Mucosa of gallbladder (tissue), 1 donor: ENCODE data around the gene GLIS1. TPM values are rescaled to one million over a fixed set of nuclear protein-coding genes. Genes with fewer than 3 reads are reported as not detected.

ENCODE experiments used
- DNase-seq: peaks from one replicate; pipeline ENCODE4 v3.0.0-alpha.2; 2020; ENCODE audit warnings: low spot score
- total RNA-seq: library from RNA; stranded (reverse); gene quantifications from one replicate; pipeline ENCODE4 v1.2.1, GENCODE V29; 2021
- donor health status: DM: no; HTN: no; CAD: no.

Gene GLIS1
- total RNA-seq, 1 donor from 2014 or later = 0.17 TPM

DNA sequence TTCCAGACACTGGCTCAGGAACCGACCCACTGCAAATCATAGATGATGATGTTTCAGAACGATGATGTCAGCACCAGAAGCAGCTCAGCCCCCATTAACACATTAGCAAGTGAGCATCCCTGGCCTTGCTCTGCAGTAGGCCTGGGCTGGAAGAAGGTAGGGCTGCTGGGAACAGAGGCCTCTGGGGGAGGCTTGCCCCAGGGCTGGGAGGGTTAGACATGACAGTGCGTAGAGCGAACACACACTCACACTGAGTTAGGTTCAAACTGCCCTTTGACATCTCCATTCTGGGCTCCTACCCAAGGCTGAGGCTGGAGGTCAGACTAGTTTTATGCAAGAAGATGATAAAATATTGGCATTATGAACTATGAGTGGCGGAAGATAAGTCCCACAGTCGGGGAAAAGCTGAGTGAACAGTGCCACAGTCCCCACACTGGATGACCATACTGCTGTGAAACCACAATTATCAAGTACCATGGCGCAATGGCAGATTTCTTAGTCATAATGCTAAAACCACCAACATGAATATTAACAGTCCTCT is 188.7 kb downstream of the GLIS1 start:
- DNase-seq = no peak

GRCh38 chr1:53549781-53550180 is 189.2 kb downstream of the GLIS1 start:
- DNase-seq = no peak

- DNase-seq = no peak
Observed at GRCh38 chr1:53549287-53549686, 189.7 kb downstream of the GLIS1 start.

GRCh38 chr1:53548031-53548491 is 190.9 kb downstream of the GLIS1 start:
- no peak for DNase-seq

DNA sequence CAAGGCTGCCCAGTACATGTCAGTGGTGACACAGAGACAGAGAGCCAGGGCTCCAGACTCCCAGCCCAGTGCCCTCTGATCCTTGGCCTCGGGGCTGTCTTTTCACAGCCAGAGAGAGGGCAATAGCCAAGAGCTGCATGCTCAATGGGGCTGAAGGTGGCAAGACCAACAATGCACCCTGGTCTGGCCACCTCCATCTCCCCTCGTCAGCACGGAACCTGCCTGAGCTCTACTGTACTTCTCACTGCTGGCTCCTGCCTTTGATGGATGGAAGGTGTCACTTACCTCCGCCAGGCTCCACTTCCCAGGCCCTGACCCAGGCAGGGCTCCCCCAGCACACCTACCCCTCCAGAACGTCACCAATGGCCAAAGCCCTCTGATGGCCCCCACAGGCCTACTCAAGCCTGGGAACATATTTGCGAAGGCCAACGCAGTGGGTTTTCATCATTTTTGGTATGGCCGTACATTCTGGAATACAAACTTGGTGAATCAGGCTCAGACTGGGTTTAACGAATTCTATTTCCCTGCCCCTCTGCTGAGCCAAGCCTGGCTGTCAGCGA is 191.7 kb downstream of the GLIS1 start:
- DNase-seq = no peak

- no peak for DNase-seq
Observed at GRCh38 chr1:53546409-53547155, 192.4 kb downstream of the GLIS1 start.

DNA sequence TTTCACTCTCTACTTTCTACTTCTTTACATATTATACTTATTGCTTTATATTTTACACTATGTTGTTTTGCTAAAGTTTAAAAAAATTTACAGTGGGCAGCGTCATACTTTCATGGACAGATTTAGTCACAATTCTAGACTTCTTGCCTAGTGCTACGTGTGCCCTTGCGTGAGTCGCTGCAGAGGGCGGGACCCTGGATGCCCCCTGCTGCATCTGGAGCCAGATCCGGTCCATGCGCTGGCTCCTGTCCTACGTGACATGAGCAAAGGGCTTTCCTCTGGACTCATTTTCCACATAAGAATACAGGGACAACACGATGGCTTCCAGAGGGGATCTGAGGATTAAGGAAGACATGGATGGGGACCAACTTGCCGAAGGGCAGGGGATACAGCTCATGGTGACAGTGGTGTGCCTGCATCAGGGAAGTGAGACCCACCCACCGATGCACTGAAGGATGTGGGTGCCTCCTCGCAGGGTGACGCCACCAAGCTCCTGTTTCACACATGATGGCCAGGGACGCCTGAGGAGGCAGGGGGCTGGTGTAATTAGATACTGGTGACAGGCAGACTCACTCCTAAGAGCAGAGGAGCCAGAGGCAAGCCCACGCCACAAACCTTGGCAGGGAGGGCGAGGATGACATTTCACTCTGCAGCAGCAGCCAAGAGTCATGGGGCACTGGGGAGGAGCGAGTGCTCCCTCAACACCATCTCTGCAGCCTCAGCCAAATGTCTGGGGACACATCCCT is 193.1 kb downstream of the GLIS1 start:
- no peak for DNase-seq

- no peak for DNase-seq
Observed at GRCh38 chr1:53544728-53545515, 194.0 kb downstream of the GLIS1 start.

DNA sequence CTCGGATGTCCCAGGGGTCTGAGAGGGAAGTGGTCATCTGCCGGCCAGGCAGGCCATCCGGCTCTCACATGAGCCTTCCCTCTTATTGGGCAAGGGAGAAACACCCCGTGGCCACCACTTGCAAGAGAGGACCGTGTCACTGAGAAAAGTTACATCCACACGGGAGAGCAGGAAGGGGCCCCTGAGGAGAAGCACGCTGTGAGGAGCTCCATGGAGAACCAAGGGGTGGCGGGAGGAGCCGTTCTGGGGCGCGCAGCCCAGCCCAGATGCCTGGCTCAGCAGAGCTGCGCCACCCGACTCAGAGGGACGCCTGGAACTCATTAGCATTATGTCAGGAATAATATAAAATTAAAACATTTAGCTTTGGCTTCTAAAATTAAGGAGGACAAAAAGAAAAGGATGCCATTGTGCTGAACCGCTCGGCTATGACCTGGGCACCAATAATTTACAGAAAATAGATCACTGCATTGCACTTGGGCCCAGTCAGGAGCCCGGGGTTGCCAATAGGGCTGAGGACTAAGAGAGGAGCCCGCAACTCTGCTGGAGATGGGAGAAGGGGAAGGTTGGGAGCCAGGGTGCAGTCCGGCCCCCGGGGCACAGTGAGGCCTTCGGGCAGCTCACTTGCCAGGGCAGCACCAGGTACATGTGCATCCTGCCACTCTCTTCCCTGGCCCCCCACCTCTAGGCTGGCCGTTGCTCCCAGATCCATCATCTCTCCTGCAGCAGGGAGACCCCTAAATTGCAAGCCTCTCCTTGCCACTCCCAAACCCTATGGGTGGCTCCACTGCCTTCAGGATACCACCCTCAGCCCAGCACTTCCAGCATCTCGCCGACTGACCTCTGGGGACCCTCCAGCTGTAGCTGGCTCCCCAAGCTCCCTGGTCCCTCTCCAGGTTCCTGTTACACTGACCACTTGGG is 194.9 kb downstream of the GLIS1 start:
- no peak for DNase-seq

DNA sequence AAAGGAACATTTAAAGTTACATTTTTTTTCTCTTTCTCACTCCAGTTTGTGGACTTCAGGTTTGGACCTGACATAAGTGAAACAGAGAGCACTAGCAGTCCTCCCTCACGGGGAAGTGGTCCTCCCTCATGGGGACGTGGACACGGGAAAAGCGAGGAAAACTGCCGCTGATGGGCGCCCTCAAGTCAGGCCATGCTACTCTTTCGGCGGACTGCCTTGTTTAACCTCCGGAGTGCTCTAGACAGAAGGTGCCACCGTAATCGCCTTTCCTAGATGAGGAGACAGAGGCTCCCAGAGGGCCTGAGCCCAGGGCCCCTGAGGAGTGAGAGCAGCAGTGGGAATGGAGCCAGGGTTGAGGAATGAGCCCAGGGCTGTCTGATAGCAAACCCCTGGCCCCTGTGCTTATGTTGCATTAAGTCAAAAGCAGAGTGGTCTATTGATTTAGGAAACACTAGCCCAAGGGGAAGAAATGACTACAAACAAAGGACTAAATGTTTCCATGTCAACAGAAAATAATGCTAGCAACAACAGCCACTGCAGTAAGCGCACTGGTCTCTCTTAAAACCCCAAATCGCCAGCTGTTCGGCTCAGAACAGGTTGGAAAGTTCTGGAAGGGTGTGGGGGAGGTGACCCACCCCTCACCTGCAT is 195.7 kb downstream of the GLIS1 start:
- DNase-seq = no peak

GRCh38 chr1:53542551-53542950 is 196.4 kb downstream of the GLIS1 start:
- DNase-seq = no peak

- no peak for DNase-seq
Observed at GRCh38 chr1:53541761-53542550, 197.0 kb downstream of the GLIS1 start.

DNA sequence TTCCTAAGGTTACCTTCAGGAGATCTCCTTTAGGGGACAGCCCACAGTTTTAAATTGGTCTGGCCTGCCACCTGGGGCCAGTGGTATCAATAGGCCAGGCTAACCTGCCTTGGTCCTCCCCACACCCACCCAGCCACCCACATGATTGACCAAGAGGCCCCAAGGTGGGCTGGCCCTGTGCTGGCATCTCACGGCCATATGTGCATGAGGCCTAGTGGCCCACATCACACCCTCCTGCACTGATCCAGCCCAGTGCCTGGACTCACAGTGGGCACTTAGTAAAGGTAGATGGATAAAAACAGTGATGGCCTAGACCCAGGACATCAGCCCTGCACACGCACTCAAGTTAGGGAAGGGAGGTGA is 197.7 kb downstream of the GLIS1 start:
- no peak for DNase-seq

GRCh38 chr1:53540604-53541262 is 198.2 kb downstream of the GLIS1 start:
- no peak for DNase-seq

- DNase-seq = no peak
Observed at GRCh38 chr1:53539711-53540603, 199.0 kb downstream of the GLIS1 start.

DNA sequence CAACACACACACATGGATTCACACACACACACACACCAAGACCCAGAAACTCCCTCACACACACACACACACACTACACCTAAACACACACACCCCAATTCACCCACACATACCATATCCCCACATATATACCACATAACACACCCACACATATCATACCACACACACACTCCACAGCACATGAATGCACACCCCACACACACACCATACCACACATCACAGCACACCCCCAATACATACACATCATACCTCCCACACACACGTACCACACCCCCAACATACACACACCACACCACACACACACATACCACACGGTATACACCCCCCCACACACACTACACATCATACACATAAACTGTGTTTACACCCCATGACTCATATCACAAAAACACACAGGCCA is 199.7 kb downstream of the GLIS1 start:
- no peak for DNase-seq

DNA sequence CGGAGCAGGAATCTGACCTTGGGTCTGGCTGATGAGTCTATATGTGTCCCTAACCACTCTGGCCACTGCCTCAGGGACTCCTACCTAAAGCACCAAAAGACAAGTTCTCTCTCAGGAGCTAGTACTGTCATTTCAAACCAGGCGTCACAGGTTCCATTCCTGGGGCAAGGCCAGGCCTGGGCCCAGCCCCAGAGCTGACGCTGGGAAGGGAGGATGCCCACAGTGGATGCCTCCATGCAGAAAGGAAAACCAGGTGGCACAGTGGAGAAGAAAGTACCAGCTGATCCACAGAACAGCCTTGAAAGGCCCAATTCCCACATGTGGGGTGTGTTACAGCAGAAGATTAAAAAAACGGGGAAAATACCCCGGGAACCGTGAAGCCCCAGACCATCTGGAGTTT is 202.4 kb downstream of the GLIS1 start:
- no peak for DNase-seq

GRCh38 chr1:53535846-53536245 is 203.1 kb downstream of the GLIS1 start:
- DNase-seq = no peak
